WERI-Rb-1 (cell line): Measurements from ENCODE around the gene CPEB1.

Experiments used
- DNase-seq: peaks from one replicate; pipeline ENCODE4 v3.0.0-alpha.2; 2020
- H3K27ac ChIP-seq: fragments of 250-450 bp; sonication (Bioruptor Pico); 2 replicates; pipeline ENCODE4 v1.5.1; 2020; ENCODE audit warnings: mild to moderate bottlenecking, moderate library complexity
- H3K27me3 ChIP-seq: fragments of 250-450 bp; sonication (Bioruptor Pico); 2 replicates; pipeline ENCODE4 v1.5.1; 2021; ENCODE audit warnings: mild to moderate bottlenecking, low read depth, moderate library complexity; ENCODE audit not compliant: insufficient read depth, severe bottlenecking
- H3K36me3 ChIP-seq: fragments of 250-450 bp; sonication (Bioruptor Pico); 2 replicates; pipeline ENCODE4 v1.5.1; 2020; ENCODE audit warnings: mild to moderate bottlenecking, moderate library complexity
- H3K4me3 ChIP-seq: 2 replicates; pipeline ENCODE4 v1.5.1; 2011; ENCODE audit warnings: low read depth, mild to moderate bottlenecking, control low read depth, low read length
- H3K9me3 ChIP-seq: fragments of 250-450 bp; sonication (Bioruptor Pico); 2 replicates; pipeline ENCODE4 v1.5.1; 2021; ENCODE audit warnings: mild to moderate bottlenecking, moderate library complexity; ENCODE audit not compliant: severe bottlenecking
- TF ChIP-seq, protein P1 (sequence below): IDR thresholded peaks from 2 replicates; pipeline ENCODE4 v1.5.1; 2011; ENCODE audit warnings: low read depth, mild to moderate bottlenecking, control low read depth, inconsistent platforms, low read length

Gene CPEB1

DNA sequence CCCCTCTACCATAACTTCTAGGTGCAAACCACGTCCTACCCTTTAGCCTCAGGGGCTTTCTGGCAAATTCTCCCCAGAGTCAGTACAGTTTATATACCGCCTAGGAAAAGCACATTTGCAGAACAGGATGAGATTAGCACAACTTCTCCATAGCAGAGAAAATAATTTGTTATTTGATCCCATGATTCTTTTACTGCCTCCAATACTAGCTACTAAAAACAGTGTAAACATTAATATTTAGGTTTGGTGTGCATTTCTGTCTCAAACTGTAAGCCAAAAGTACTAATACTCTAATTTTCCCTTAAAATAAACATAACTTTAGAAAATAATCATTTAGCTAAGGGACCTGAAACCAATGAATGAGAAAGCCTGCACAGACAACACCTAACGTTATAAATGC is 4.5 kb downstream of the CPEB1 start:
- H3K27me3 ChIP-seq, result no peaks in the 10 kb centered on the region
- H3K4me3 ChIP-seq, result no peak overlapping the region
- no peak for DNase-seq
- no peaks in the 10 kb centered on the region for H3K9me3 ChIP-seq
- TF ChIP-seq, protein P1, sequence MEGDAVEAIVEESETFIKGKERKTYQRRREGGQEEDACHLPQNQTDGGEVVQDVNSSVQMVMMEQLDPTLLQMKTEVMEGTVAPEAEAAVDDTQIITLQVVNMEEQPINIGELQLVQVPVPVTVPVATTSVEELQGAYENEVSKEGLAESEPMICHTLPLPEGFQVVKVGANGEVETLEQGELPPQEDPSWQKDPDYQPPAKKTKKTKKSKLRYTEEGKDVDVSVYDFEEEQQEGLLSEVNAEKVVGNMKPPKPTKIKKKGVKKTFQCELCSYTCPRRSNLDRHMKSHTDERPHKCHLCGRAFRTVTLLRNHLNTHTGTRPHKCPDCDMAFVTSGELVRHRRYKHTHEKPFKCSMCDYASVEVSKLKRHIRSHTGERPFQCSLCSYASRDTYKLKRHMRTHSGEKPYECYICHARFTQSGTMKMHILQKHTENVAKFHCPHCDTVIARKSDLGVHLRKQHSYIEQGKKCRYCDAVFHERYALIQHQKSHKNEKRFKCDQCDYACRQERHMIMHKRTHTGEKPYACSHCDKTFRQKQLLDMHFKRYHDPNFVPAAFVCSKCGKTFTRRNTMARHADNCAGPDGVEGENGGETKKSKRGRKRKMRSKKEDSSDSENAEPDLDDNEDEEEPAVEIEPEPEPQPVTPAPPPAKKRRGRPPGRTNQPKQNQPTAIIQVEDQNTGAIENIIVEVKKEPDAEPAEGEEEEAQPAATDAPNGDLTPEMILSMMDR, result no peak
- H3K27ac ChIP-seq, result no peak overlapping the region
- peaks cover 4% of the 10 kb centered on the region; the same call in 1 of the 2 replicates for H3K36me3 ChIP-seq

DNA sequence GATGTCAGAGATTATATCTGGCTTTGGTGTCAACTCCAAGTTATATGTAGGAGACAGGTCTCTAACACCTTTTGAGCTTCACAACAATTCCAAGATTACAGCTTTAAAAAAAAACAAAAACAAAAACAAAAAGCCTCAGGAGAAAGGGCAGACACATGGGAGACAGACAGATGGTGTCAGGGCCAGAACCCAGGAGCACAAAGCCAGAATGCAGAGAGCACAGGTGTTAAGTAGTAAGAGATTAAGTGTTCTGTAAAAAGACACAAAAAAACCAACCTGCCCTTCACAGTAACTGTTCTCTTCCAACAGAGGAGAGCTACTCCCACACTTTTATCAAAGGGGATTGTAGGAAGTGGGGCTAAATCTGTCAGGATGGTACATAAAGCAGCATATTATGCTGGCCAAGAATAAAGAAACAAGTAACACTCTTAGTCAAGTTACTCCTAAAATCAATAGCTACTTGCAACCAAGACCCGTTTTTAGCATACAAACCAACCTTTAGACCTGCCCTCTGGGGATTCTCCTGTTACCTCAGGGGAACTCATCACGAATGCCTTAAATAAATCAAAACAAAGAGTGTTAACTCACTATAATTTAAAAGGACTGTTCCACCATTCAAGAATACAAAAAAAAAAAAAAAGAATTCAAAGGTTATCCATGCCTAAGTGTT is 5.9 kb downstream of the CPEB1 start:
- DNase-seq, result peak; percentile 48
- Histone ChIP-seq H3K4me3 (no peak overlapping the region), H3K36me3 (peaks cover 4% of the 10 kb centered on the region; the same call in 1 of the 2 replicates), H3K9me3 (no peaks in the 10 kb centered on the region), H3K27ac (peak overlapping the region; percentile 53), H3K27me3 (no peaks in the 10 kb centered on the region)
- TF ChIP-seq, protein P1, result no peak

DNA sequence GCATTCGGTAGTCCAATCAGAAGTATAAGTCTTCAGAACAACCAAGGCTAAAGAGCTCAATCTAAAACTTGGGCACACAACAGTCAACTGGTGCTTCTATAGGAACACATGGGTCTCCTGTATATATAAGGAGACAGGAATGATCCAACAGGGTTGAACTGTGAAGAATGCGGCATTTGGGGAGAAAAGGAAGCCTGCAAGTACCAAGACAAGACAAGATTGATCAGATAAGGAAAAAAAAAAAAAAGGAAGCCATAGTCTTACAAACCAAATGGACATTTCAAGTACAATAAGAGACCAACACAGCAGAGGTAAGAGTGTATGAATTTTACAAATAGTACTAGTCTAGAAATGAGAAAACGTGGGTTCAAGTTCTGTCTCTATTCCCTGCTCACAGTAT is 6.5 kb downstream of the CPEB1 start:
- no peaks in the 10 kb centered on the region for H3K27me3 ChIP-seq
- H3K9me3 ChIP-seq, result no peaks in the 10 kb centered on the region
- peaks cover 4% of the 10 kb centered on the region; the same call in 1 of the 2 replicates for H3K36me3 ChIP-seq
- H3K4me3 ChIP-seq, result no peak overlapping the region
- peak overlapping the region; percentile 53 for H3K27ac ChIP-seq
- no peak for DNase-seq
- TF ChIP-seq, protein P1, result no peak

DNA sequence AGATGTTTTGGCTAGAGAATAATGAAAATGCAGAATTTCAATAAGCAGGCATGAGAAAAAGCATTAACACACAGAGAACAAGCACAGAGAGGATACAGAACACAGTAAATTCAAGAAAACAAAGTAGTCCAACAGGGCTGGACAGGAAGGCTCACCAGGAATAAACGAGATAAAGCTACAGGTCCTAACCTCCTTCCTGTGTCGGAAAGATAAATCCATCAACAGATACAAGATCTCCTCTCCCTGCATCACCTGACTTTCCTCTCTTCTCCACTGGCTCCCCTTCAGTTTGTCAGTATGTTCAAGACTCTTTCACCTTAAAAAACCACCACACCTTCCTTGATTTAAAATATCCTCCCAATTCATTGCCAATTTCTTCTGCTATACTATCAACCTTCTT is 11.4 kb downstream of the CPEB1 start:
- peaks cover 4% of the 10 kb centered on the region; the same call in 1 of the 2 replicates for H3K36me3 ChIP-seq
- no peak overlapping the region for H3K4me3 ChIP-seq
- TF ChIP-seq, protein P1, result no peak
- DNase-seq, result no peak
- no peaks in the 10 kb centered on the region for H3K9me3 ChIP-seq
- no peaks in the 10 kb centered on the region for H3K27me3 ChIP-seq
- H3K27ac ChIP-seq, result no peak overlapping the region

DNA sequence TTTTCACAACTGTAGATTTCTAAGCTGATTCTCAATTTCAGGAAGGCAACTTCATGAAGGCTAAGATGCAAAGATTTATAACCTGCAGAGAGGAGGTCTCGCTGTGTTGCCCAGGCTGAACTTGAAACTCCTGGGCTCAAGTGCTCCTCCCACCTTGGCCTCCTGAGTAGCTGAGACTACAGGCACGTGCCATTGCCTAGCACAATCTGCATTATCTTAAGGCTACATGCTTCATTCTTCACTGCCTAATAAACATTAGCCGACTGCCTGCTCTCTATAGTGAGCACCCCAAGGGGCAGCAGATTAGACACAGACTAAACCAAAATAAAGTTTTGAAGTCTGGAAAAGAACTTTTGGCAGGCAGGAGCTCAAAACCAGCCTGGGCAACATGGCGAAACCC is 17.1 kb downstream of the CPEB1 start:
- no peak overlapping the region for H3K27ac ChIP-seq
- DNase-seq, result no peak
- H3K36me3 ChIP-seq, result no peaks in the 10 kb centered on the region
- no peaks in the 10 kb centered on the region for H3K9me3 ChIP-seq
- no peak overlapping the region for H3K4me3 ChIP-seq
- TF ChIP-seq, protein P1, result no peak
- no peaks in the 10 kb centered on the region for H3K27me3 ChIP-seq

DNA sequence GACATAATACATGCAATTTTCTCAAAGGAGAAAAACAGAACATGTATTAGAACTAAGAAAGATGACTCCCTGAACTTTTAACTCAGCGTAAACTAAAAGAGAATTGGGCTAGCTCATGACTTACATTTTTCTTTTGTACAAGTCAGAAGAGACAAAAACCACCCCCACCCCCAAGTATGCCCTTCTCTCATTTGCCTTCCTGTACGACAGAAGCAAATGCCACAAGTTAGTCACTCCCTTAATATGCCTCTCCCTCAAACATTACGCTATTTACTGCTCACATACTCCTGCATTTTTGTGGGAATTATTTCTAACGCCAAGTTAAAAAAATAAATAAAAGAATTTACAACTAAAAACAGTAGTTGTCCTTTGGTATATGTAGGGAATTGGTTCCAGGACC is 22.0 kb downstream of the CPEB1 start:
- H3K27ac ChIP-seq, result no peak overlapping the region
- no peaks in the 10 kb centered on the region for H3K27me3 ChIP-seq
- TF ChIP-seq, protein P1, result no peak
- no peaks in the 10 kb centered on the region for H3K9me3 ChIP-seq
- no peaks in the 10 kb centered on the region for H3K36me3 ChIP-seq
- no peak overlapping the region for H3K4me3 ChIP-seq
- DNase-seq, result no peak
